ENCODE measurements around the gene SLC25A21.

The SLC25A21 gene

DNA sequence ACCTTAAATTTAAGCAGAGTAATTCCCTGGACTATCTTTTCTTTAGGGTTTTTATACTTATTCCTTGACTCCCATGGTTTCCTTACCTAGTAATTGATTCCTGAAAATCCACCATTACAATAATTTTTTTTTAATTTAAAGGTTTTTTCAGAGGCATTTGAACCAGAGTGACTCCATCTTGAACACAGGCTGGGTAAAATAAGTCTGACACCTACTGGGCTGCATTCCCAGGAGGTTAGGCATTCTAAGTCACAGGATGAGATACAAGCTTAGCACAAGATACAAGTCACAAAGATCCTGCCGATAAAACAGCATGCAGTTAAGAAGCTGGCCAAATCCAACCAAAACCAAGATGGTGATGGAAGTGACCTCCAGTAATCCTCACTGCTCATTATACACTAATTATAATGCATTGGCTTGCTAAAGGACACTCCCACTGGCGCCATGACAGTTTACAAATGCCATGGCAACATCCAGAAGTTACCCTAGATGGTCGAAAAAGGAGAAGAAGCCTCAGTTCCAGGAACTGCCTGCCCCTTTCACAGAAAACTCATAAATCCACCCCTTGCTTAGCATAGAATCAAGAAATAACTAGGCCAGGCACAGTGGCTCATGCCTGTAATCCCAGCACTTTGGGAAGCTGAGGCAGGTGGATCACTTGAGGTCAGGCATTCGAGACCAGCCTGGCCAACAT is 53.6 kb downstream of the SLC25A21 start:
- no peak for DNase-seq (ENCODE audit: low read depth)
- in situ Hi-C loops (cut with HindIII; ENCODE audit: low sequenced_read_pairs), result loop anchor here (25.0 kb wide), 1 partner anchor 482 kb away; no protein-coding TSS in a partner anchor
- no peak overlapping the region for H3K4me3 ChIP-seq (ENCODE audit: low read depth, low read length)
- TF ChIP-seq, protein P1, sequence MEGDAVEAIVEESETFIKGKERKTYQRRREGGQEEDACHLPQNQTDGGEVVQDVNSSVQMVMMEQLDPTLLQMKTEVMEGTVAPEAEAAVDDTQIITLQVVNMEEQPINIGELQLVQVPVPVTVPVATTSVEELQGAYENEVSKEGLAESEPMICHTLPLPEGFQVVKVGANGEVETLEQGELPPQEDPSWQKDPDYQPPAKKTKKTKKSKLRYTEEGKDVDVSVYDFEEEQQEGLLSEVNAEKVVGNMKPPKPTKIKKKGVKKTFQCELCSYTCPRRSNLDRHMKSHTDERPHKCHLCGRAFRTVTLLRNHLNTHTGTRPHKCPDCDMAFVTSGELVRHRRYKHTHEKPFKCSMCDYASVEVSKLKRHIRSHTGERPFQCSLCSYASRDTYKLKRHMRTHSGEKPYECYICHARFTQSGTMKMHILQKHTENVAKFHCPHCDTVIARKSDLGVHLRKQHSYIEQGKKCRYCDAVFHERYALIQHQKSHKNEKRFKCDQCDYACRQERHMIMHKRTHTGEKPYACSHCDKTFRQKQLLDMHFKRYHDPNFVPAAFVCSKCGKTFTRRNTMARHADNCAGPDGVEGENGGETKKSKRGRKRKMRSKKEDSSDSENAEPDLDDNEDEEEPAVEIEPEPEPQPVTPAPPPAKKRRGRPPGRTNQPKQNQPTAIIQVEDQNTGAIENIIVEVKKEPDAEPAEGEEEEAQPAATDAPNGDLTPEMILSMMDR (IDR thresholded peaks at IDR 0.05; ENCODE audit: low read depth, low read length, missing control alignments), result no peak

GRCh38 chr14:37116933-37117849 is 55.2 kb downstream of the SLC25A21 start:
- H3K4me3 ChIP-seq (ENCODE audit: low read depth, low read length), result no peak overlapping the region
- TF ChIP-seq, protein P1 (IDR thresholded peaks at IDR 0.05; ENCODE audit: low read depth, low read length, missing control alignments), result peak; percentile 69
- DNase-seq (ENCODE audit: low read depth), result peak; percentile 68
- in situ Hi-C loops (cut with HindIII; ENCODE audit: low sequenced_read_pairs), result loop anchor here (25.0 kb wide), 1 partner anchor 480 kb away; no protein-coding TSS in a partner anchor

DNA sequence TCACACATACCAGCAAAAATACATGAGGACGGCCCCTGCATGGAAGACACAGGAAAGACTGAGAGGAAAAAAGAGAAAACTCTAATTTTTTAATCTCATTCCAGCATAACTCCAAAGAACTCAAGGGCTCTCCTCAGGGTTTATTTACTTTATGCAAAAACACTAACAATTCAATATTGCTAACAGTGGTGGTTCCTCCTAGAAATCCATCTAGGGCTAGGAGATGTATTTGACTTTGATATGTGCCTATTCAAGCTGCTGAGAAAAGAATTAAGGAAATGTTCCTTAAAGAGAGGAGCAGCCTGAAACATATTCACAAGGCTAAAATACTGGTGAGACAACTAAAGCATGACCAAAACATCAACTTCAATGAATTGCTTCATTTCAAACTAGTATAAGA is 57.0 kb downstream of the SLC25A21 start:
- TF ChIP-seq, protein P1 (IDR thresholded peaks at IDR 0.05; ENCODE audit: low read depth, low read length, missing control alignments), result no peak
- in situ Hi-C loops (cut with HindIII; ENCODE audit: low sequenced_read_pairs), result loop anchor here (25.0 kb wide), 1 partner anchor 478 kb away; no protein-coding TSS in a partner anchor
- H3K4me3 ChIP-seq (ENCODE audit: low read depth, low read length), result no peak overlapping the region
- DNase-seq (ENCODE audit: low read depth), result no peak

DNA sequence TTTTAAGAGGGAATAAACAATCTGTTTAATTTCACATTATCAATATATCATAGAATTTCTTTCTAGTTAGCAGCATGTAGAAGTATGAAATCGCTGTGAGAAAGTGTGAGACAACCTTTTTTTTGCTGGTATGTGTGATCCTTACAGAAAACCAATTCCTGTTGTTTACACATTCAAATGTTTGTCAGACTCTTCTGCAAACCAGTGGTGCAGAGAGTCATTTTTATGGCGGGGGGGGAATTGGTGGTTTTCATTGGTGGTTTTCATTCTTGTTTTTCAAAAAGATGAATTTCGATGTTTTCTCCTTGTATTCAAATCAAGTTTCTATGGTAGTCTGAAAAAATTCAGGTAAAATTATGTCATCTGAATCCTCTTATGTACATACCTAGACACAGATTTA is 57.8 kb downstream of the SLC25A21 start:
- DNase-seq (ENCODE audit: low read depth), result no peak
- H3K4me3 ChIP-seq (ENCODE audit: low read depth, low read length), result no peak overlapping the region
- TF ChIP-seq, protein P1 (IDR thresholded peaks at IDR 0.05; ENCODE audit: low read depth, low read length, missing control alignments), result no peak
- in situ Hi-C loops (cut with HindIII; ENCODE audit: low sequenced_read_pairs), result loop anchor here (25.0 kb wide), 1 partner anchor 477 kb away; no protein-coding TSS in a partner anchor

DNA sequence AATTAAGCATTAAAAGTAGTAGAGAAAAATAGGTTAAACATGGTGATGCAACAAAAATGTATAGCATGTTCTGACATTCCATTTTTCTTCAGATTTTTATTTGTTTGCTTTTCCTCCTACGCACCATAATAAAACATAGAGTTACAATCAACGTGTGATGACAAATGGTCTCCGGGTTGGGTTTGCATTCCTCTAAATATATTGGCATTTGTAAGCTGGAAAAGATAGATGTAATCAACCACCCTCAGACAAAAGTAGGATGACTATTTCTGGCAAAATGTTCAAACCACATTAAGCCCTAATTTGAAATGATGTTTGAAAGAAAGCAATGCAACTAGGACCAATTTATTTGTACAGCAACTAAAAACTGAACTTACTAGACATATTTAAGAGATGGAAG is 58.4 kb downstream of the SLC25A21 start:
- no peak for DNase-seq (ENCODE audit: low read depth)
- TF ChIP-seq, protein P1 (IDR thresholded peaks at IDR 0.05; ENCODE audit: low read depth, low read length, missing control alignments), result no peak
- H3K4me3 ChIP-seq (ENCODE audit: low read depth, low read length), result no peak overlapping the region
- in situ Hi-C loops (cut with HindIII; ENCODE audit: low sequenced_read_pairs), result loop anchor here (25.0 kb wide), 1 partner anchor 477 kb away; no protein-coding TSS in a partner anchor

- DNase-seq (ENCODE audit: low read depth), result no peak
- TF ChIP-seq, protein P1 (IDR thresholded peaks at IDR 0.05; ENCODE audit: low read depth, low read length, missing control alignments), result no peak
- in situ Hi-C loops (cut with HindIII; ENCODE audit: low sequenced_read_pairs), result no loop called here
- H3K4me3 ChIP-seq (ENCODE audit: low read depth, low read length), result no peak overlapping the region
Measured at GRCh38 chr14:37098132-37098531, 74.3 kb downstream of the SLC25A21 start.

Data from astrocyte of the cerebellum (primary cell).